ENCODE results near the gene SDCBP2. TPM values are rescaled to one million over a fixed set of nuclear protein-coding genes. Genes with fewer than 3 reads are reported as not detected.

The SDCBP2 gene
- total and polyA plus RNA-seq, 2 of the 8 experiments (the other 6 are each of a cell fraction or from before 2014, with no cell fraction given) = 4.2 to 6.7 TPM

DNA sequence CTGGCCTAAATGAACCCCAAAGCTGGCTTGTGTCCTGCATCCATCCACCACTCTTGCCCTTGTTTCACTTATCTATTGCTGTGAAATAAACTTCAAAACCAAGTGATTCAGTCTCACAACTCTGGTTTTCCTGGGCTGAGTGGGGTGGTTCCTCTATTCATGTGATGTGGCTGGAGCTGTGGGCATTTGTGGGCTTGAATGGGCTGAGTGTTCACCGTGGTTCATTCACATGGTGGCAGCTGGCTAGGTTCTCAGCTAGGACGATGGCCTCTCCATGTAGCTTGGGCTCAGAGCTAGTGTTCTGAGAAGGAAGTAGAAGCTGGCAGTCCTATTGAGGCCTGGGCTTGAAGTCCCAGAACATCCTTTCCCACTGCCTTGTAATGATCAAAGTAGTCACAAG, 33.5 kb upstream of the SDCBP2 start:
- Histone ChIP-seq H2BK5ac (ENCODE audit: low read depth, low read length) (no peak overlapping the region), H3K79me2 (ENCODE audit: control insufficient read depth in 1 of 2, insufficient read depth in 2 of 2, low read length in 2 of 2) (no peaks in the 10 kb centered on the region), H3K9me3 (ENCODE audit: insufficient read depth in 2 of 2, low read depth in 1 of 2, low read length in 1 of 2) (no peaks in the 10 kb centered on the region), H3K18ac (ENCODE audit: extremely low read depth, low read length) (no peak overlapping the region), H2AK5ac (ENCODE audit: low read depth, low read length) (no peak overlapping the region), H4K20me1 (replicated peaks in 1 of 2; ENCODE audit: control insufficient read depth in 1 of 2, insufficient read depth in 2 of 2, low read length in 2 of 2) (peaks cover 0 to 2% of the 10 kb centered on the region in 2 experiments), H3K27ac (ENCODE audit: low read depth, low read length) (no peak overlapping the region), H3K9ac (replicated peaks in 1 of 4; ENCODE audit: extremely low read depth in 1 of 4, low read depth in 3 of 4, low read length in 3 of 4) (no peak overlapping the region), H3K56ac (replicated peaks; ENCODE audit: insufficient read length, low read depth, low read length) (no peak overlapping the region), H4K8ac (ENCODE audit: extremely low read depth, insufficient read depth, low read length) (no peak overlapping the region), H2BK120ac (replicated peaks; ENCODE audit: low read depth, low read length) (no peak overlapping the region), H2BK15ac (ENCODE audit: low read length) (no peak overlapping the region), H2AFZ (ENCODE audit: low read length) (no peak overlapping the region), H3K4me3 (ENCODE audit: extremely low read depth in 1 of 4, insufficient read depth in 2 of 4, low read depth in 3 of 4, low read length in 4 of 4) (no peak overlapping the region), H3K4me2 (ENCODE audit: insufficient read depth in 1 of 2, low read depth in 2 of 2, low read length in 2 of 2) (no peak overlapping the region), H4K91ac (replicated peaks; ENCODE audit: insufficient read length, low read length) (no peak overlapping the region), H3K27me3 (replicated peaks in 1 of 4; ENCODE audit: control insufficient read depth in 3 of 4, extremely low read depth in 1 of 4, insufficient read depth in 3 of 4, low read length in 3 of 4) (no peaks in the 10 kb centered on the region), H3K36me3 (ENCODE audit: control insufficient read depth in 2 of 4, insufficient read depth in 4 of 4, low read length in 3 of 4) (peaks cover 0 to 10% (median 2%) of the 10 kb centered on the region in 4 experiments; a peak in 3 of 8 replicates), H3K79me1 (ENCODE audit: low read depth, low read length) (no peaks in the 10 kb centered on the region), H3K14ac (ENCODE audit: insufficient read length) (no peak overlapping the region), H3K23me2 (ENCODE audit: low read depth, low read length) (no peaks in the 10 kb centered on the region), H3K4ac (replicated peaks; ENCODE audit: insufficient read length, low read depth, low read length) (no peak overlapping the region), H2BK20ac (ENCODE audit: low read length) (no peak overlapping the region), H3K4me1 (replicated peaks in 1 of 4; ENCODE audit: control insufficient read depth in 3 of 4, insufficient read depth in 4 of 4, low read length in 3 of 4) (no peaks in the 10 kb centered on the region), H3K23ac (ENCODE audit: insufficient read length) (no peak overlapping the region), H4K5ac (ENCODE audit: insufficient read length, low read depth, low read length) (no peak overlapping the region), H2BK12ac (ENCODE audit: low read depth, low read length) (no peak overlapping the region)
- CTCF ChIA-PET (ENCODE audit: partially characterized antibody) = interaction anchor here (0.8 to 2.8 kb wide), 6 partner anchors 20 to 105 kb away, joined by 3 to 9 read pairs (median 4); partner anchors contain the start of gene NSFL1C
- 93% methylated on average over 2 of the region's 2 CpGs; no CpG with 5 or more reads in 1 of the 2 experiments for WGBS, 2 experiments (ENCODE audit: extremely low coverage in 1 of 2, insufficient coverage in 1 of 2, insufficient read length in 1 of 2, insufficient replicate concordance in 2 of 2, low coverage in 1 of 2, low lambda C conversion rate in 2 of 2, missing lambda C conversion rate in 1 of 2)
- POLR2A ChIA-PET (ENCODE audit: partially characterized antibody) = interaction anchor here (0.6 to 1.4 kb wide), 4 partner anchors 19 to 48 kb away, joined by 3 to 4 read pairs (median 4); partner anchors contain the start of gene SDCBP2
- FAIRE-seq = no peak
- no peak for DNase-seq (ENCODE audit: low read depth in 1 of 2, low spot score in 2 of 2)
- TF ChIP-seq CBX8 (IDR thresholded peaks at IDR 0.05; ENCODE audit: borderline replicate concordance, low read depth, low read length) (no peak), TCF12 (IDR thresholded peaks at IDR 0.05; ENCODE audit: low read depth, low read length) (no peak), GABPA (IDR thresholded peaks at IDR 0.05; ENCODE audit: borderline replicate concordance, insufficient read depth, low read length) (no peak), KDM5A (IDR thresholded peaks at IDR 0.05; ENCODE audit: low read length) (no peak), CHD2 (IDR thresholded peaks at IDR 0.05; ENCODE audit: low read length) (no peak), BACH1 (IDR thresholded peaks at IDR 0.05; ENCODE audit: low read length) (no peak), CTCF (IDR thresholded peaks at IDR 0.05; ENCODE audit: control extremely low read depth in 1 of 3, insufficient read depth in 1 of 3, low read depth in 1 of 3, low read length in 3 of 3) (no peak)
- TF ChIP-seq, protein P1, sequence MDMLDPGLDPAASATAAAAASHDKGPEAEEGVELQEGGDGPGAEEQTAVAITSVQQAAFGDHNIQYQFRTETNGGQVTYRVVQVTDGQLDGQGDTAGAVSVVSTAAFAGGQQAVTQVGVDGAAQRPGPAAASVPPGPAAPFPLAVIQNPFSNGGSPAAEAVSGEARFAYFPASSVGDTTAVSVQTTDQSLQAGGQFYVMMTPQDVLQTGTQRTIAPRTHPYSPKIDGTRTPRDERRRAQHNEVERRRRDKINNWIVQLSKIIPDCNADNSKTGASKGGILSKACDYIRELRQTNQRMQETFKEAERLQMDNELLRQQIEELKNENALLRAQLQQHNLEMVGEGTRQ (IDR thresholded peaks at IDR 0.05; ENCODE audit: low read length) = no peak
- TF ChIP-seq, protein P2, sequence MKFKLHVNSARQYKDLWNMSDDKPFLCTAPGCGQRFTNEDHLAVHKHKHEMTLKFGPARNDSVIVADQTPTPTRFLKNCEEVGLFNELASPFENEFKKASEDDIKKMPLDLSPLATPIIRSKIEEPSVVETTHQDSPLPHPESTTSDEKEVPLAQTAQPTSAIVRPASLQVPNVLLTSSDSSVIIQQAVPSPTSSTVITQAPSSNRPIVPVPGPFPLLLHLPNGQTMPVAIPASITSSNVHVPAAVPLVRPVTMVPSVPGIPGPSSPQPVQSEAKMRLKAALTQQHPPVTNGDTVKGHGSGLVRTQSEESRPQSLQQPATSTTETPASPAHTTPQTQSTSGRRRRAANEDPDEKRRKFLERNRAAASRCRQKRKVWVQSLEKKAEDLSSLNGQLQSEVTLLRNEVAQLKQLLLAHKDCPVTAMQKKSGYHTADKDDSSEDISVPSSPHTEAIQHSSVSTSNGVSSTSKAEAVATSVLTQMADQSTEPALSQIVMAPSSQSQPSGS (IDR thresholded peaks at IDR 0.05; ENCODE audit: low read length) = no peak

Measured in H1 (cell line).